ENCODE data around the gene KCNMA1.

KCNMA1 gene

DNA sequence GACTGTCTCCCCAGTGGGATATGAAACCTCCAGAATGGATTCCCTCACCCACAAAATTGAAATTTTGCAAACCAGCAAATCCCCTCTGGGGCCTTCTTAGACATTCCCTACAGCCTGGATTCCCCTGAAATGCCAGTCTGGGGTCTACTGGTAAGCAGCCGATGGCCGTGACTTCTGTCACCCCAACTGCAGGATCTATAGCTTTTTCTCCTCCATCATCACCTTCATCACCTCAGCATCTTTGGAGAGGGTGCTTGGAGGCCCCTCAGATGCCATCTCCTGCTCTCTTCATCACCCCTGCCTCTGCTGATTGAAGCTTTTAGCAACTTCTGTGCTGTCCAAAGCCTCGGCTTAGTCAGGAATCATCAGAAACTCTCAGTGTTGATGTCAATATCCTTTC is 2.6 kb upstream of the KCNMA1 start:
- no peak overlapping the region for H3K27ac ChIP-seq
- no peaks in the 10 kb centered on the region for H3K27me3 ChIP-seq (ENCODE audit: control insufficient read depth, insufficient read depth, low read length)
- no peaks in the 10 kb centered on the region for H3K9me3 ChIP-seq (ENCODE audit: control insufficient read depth, low read length)

DNA sequence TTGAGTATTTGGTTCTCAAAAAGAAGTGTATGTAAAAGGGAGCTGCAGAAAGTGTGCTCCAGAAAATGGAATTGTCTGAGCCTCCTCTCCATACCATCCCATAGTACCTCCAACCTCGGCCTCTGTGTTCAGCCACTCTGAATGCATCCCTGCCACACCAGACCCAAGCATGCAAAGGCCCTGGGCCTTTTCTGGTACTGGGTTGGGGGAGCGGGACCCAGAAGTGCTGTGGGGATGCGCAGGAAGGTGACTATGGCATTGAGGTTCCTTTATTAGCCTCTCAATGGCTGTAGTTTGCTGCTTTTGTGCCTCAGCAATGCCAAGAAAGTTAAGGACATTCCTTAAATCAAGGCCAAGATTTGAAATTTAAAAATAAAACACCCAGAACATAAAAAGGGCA is 2.1 kb upstream of the KCNMA1 start:
- TF ChIP-seq, protein P1, sequence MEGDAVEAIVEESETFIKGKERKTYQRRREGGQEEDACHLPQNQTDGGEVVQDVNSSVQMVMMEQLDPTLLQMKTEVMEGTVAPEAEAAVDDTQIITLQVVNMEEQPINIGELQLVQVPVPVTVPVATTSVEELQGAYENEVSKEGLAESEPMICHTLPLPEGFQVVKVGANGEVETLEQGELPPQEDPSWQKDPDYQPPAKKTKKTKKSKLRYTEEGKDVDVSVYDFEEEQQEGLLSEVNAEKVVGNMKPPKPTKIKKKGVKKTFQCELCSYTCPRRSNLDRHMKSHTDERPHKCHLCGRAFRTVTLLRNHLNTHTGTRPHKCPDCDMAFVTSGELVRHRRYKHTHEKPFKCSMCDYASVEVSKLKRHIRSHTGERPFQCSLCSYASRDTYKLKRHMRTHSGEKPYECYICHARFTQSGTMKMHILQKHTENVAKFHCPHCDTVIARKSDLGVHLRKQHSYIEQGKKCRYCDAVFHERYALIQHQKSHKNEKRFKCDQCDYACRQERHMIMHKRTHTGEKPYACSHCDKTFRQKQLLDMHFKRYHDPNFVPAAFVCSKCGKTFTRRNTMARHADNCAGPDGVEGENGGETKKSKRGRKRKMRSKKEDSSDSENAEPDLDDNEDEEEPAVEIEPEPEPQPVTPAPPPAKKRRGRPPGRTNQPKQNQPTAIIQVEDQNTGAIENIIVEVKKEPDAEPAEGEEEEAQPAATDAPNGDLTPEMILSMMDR (IDR thresholded peaks at IDR 0.05): no peak
- no peaks in the 10 kb centered on the region for H3K4me1 ChIP-seq
- H3K79me2 ChIP-seq: no peaks in the 10 kb centered on the region
- H3K27ac ChIP-seq: no peak overlapping the region
- H2AFZ ChIP-seq: no peak overlapping the region
- no peaks in the 10 kb centered on the region for H3K9me3 ChIP-seq (ENCODE audit: control insufficient read depth, low read length)
- H3K27me3 ChIP-seq (ENCODE audit: control insufficient read depth, insufficient read depth, low read length): no peaks in the 10 kb centered on the region
- H3K9ac ChIP-seq: no peak overlapping the region
- no peaks in the 10 kb centered on the region for H3K36me3 ChIP-seq (ENCODE audit: control insufficient read depth, insufficient read depth, low read length)
- H3K4me2 ChIP-seq (ENCODE audit: low read length): no peak overlapping the region
- H3K4me3 ChIP-seq (ENCODE audit: low read depth, low read length): no peak overlapping the region

More for the DNA sequence above, 2.6 kb upstream of the KCNMA1 start:
- H2AFZ ChIP-seq: no peak overlapping the region
- H3K4me2 ChIP-seq (ENCODE audit: low read length): no peak overlapping the region
- no peak overlapping the region for H3K9ac ChIP-seq
- no peaks in the 10 kb centered on the region for H3K36me3 ChIP-seq (ENCODE audit: control insufficient read depth, insufficient read depth, low read length)
- H3K4me1 ChIP-seq: no peaks in the 10 kb centered on the region
- TF ChIP-seq, protein P1 (IDR thresholded peaks at IDR 0.05): no peak
- H3K79me2 ChIP-seq: no peaks in the 10 kb centered on the region
- no peak overlapping the region for H3K4me3 ChIP-seq (ENCODE audit: low read depth, low read length)

DNA sequence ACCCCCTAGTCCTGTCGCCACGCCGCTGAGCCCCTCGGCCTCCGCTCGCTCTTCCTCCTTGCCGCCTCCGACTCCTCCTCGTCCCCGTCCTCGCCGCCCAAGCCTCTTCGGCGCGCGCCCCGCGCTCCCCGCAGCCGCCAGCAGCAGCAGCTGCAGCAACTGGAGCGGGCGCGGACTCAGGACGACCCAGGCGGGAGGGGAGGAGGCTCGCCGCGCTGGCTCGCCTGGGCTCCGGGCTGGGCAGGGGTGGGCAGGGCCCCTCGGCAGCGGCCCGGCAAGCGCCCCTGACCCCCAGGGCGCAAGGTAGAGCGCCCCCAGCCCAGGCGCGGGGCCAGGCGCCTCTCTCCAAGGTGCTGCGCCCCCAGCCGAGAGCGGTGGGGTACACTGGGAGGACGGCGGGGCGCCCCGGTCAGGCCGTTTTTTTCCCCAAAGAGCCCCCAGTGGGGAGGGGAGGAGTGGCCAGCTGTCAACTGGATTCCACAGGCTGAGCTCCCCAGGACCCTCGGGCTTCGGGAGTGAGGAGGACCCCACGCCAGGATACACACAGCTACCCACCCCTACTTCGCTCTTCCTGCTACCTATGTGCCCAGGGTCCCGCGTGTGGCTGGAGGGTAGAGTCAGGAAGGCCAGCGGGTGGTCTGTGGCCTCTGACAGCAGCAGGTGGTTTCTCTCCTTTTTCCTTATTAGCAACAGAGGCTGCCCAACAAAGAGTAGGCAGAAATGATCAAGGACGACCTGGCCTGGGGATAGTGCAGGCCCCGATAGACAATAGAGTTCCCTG is 903 bp upstream of the KCNMA1 start:
- H2AFZ ChIP-seq: no peak overlapping the region
- H3K27ac ChIP-seq: no peak overlapping the region
- no peak overlapping the region for H3K9ac ChIP-seq
- H3K79me2 ChIP-seq: no peaks in the 10 kb centered on the region
- H3K27me3 ChIP-seq (ENCODE audit: control insufficient read depth, insufficient read depth, low read length): no peaks in the 10 kb centered on the region
- H3K9me3 ChIP-seq (ENCODE audit: control insufficient read depth, low read length): no peaks in the 10 kb centered on the region
- H3K4me2 ChIP-seq (ENCODE audit: low read length): peak overlapping the region; percentile 31
- no peaks in the 10 kb centered on the region for H3K36me3 ChIP-seq (ENCODE audit: control insufficient read depth, insufficient read depth, low read length)
- H3K4me1 ChIP-seq: no peaks in the 10 kb centered on the region
- no peak overlapping the region for H3K4me3 ChIP-seq (ENCODE audit: low read depth, low read length)
- TF ChIP-seq, protein P1 (IDR thresholded peaks at IDR 0.05): no peak

- no peaks in the 10 kb centered on the region for H3K27me3 ChIP-seq (ENCODE audit: control insufficient read depth, insufficient read depth, low read length)
- no peak overlapping the region for H3K4me3 ChIP-seq (ENCODE audit: low read depth, low read length)
- H3K4me2 ChIP-seq (ENCODE audit: low read length): peak overlapping the region; percentile 45
- H3K9ac ChIP-seq: no peak overlapping the region
- H3K36me3 ChIP-seq (ENCODE audit: control insufficient read depth, insufficient read depth, low read length): no peaks in the 10 kb centered on the region
- H2AFZ ChIP-seq: peak overlapping the region; percentile 38
- no peaks in the 10 kb centered on the region for H3K79me2 ChIP-seq
- H3K4me1 ChIP-seq: no peaks in the 10 kb centered on the region
- H3K27ac ChIP-seq: no peak overlapping the region
- TF ChIP-seq, protein P1 (IDR thresholded peaks at IDR 0.05): no peak
- no peaks in the 10 kb centered on the region for H3K9me3 ChIP-seq (ENCODE audit: control insufficient read depth, low read length)
These were observed 559 bp downstream of the KCNMA1 start for GRCh38 chr10:77636967-77637531.

All from parathyroid adenoma (tissue), 2 donors.